Tibial nerve (tissue), 3 donors: Measurements from ENCODE around the gene CHSY1.

Experiments
- POLR2A ChIP-seq, 2 donors: fragments of 450-650 bp; IDR thresholded peaks; one replicate each; pipeline ENCODE4 v1.6.1; 2017; ENCODE audit warnings: antibody characterized with exemption in 2 of 2, mild to moderate bottlenecking in 2 of 2, moderate library complexity in 2 of 2
- TF ChIP-seq, protein P1 (sequence below), 5 experiments: fragments of 200-600 bp in 3 of 5; fragments of 450-650 bp in 2 of 5; sonication (generic) in 3 of 5; IDR thresholded peaks; one replicate each; pipeline ENCODE4 v1.5.1; 2016 to 2019; ENCODE audit warnings: antibody characterized with exemption in 5 of 5, mild to moderate bottlenecking in 3 of 5, moderate library complexity in 2 of 5

DNA sequence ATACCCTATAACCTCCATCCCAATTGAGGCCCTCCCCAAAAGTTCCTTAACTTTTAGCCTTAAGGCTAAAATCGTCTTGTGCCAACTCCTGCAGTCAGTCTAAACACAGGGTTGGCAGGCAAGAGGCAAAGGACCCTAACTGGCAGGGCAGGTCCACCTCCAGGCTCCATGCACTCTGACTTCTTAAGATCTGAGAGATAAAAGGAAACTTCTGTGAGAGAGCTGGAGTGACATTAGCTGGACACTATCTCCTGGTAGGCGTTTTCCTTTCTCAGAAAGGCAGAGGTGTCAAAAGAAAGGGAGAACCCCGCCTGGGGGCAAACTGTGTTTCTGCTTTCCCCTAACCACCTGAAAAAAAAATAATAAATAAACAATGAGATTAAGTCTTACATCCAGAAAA, 3.6 kb downstream of the CHSY1 start:
- TF ChIP-seq, protein P1, sequence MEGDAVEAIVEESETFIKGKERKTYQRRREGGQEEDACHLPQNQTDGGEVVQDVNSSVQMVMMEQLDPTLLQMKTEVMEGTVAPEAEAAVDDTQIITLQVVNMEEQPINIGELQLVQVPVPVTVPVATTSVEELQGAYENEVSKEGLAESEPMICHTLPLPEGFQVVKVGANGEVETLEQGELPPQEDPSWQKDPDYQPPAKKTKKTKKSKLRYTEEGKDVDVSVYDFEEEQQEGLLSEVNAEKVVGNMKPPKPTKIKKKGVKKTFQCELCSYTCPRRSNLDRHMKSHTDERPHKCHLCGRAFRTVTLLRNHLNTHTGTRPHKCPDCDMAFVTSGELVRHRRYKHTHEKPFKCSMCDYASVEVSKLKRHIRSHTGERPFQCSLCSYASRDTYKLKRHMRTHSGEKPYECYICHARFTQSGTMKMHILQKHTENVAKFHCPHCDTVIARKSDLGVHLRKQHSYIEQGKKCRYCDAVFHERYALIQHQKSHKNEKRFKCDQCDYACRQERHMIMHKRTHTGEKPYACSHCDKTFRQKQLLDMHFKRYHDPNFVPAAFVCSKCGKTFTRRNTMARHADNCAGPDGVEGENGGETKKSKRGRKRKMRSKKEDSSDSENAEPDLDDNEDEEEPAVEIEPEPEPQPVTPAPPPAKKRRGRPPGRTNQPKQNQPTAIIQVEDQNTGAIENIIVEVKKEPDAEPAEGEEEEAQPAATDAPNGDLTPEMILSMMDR (IDR thresholded peaks at IDR 0.05) = no peak
- no peak for TF ChIP-seq POLR2A (IDR thresholded peaks at IDR 0.05)
